K562 (cell line): ENCODE results near the gene PRSS56. TPM values are rescaled to one million over a fixed set of nuclear protein-coding genes. Genes with fewer than 3 reads are reported as not detected.

Source experiments
- GTF2F1 ChIP-seq: IDR thresholded peaks from 2 replicates; pipeline ENCODE4 v1.6.1; 2011; ENCODE audit warnings: low read depth, low read length, improper control_type of control experiment
- HINFP ChIP-seq: fragments of 450-650 bp; conservative IDR thresholded peaks from 2 replicates; pipeline ENCODE4 v1.6.1; 2016; ENCODE audit warnings: missing genetic modification characterization, low read depth, mild to moderate bottlenecking, control low read depth, missing compliant biosample characterization
- IRF2 ChIP-seq: sonication (generic); formaldehyde crosslinking; IDR thresholded peaks from 2 replicates; pipeline ENCODE4 v1.8.1; 2022; ENCODE audit warnings: mild to moderate bottlenecking, missing genetic modification reagents
- MGA ChIP-seq: fragments of 450-650 bp; IDR thresholded peaks from 2 replicates; pipeline ENCODE4 v1.6.1; 2016; ENCODE audit warnings: mild to moderate bottlenecking, moderate library complexity
- polyA plus RNA-seq, 8 experiments: library from polyadenylated mRNA; depleted of rRNA in 4 of 8; stranded (reverse) in 5 of 8; unstranded in 3 of 8; fragments of >200 nt; fragmentation: Nextera tagmentation in 2 of 8; fragmentation: Illumina TruSeq in 1 of 8; extraction: Ambion mirVana in 2 of 8; extraction: Trizol in 1 of 8; gene quantifications; 2 replicates each; pipeline versions ENCODE4 v1.2.1 to v1.2.3, GENCODE V29; 2011 to 2014; ENCODE audit warnings: inconsistent platforms in 1 of 8, missing spikeins in 1 of 8
- total RNA-seq, 7 experiments: library from RNA; depleted of rRNA in 6 of 7; stranded (reverse); fragments of >200 nt in 6 of 7; fragmentation: Illumina TruSeq in 2 of 7; extraction: Trizol in 2 of 7; gene quantifications; 2 replicates each; pipeline versions ENCODE4 v1.2.1 to v1.2.3, GENCODE V29; 2011 to 2021; ENCODE audit warnings: low replicate concordance in 1 of 7

The PRSS56 gene
- total and polyA plus RNA-seq, 9 of the 15 experiments (the other 6 are each of a cell fraction or from before 2014, with no cell fraction given), result not detected

GRCh38 chr2:232482301-232483238 is 37.6 kb upstream of the PRSS56 start (continued):
- TF ChIP-seq HINFP, result no peak
- TF ChIP-seq IRF2 (CRISPR knock-in tag), result no peak
- TF ChIP-seq GTF2F1, result no peak
- no peak for TF ChIP-seq MGA
